ENCODE data around the gene AGL. TPM values are rescaled to one million over a fixed set of nuclear protein-coding genes. Genes with fewer than 3 reads are reported as not detected.

Gene AGL
- 13.2 and 13.8 TPM in 2 replicates for total RNA-seq

DNA sequence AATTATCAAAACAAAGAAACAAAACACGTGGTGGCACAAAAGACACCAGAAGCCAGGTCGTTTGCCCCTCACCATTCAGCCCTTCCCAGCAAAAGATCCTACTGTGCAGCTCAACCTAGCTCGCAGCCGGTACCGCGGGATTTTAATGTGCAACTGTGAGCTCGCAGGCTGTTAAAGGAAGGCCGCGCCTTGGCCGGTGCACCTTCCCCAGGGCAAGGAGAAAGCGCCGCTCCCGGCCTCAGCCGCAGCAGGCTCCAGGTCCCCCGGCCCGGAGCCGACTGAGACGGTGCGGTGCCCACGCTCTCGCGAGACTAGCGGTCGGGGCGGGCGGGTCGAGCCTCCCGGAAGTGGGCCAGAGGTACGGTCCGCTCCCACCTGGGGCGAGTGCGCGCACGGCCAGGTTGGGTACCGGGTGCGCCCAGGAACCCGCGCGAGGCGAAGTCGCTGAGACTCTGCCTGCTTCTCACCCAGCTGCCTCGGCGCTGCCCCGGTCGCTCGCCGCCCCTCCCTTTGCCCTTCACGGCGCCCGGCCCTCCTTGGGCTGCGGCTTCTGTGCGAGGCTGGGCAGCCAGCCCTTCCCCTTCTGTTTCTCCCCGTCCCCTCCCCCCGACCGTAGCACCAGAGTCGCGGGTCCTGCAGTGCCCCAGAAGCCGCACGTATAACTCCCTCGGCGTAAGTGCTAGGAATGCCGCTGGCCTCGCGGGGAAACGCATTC is at the start of gene AGL:
Gene AGL (plus strand): TSS at position 618 of the 715 bp plus-strand sequence. CDS start 682 bp downstream, outside the sequence.
- H3K4me1 Mint-ChIP-seq (ENCODE audit: low read depth): peaks cover 23% of the 10 kb centered on the region
- no peaks in the 10 kb centered on the region for H3K27me3 Mint-ChIP-seq (ENCODE audit: low read depth)
- no peaks in the 10 kb centered on the region for H3K9me3 Mint-ChIP-seq
- H3K36me3 Mint-ChIP-seq (ENCODE audit: low read depth): peaks cover 18% of the 10 kb centered on the region
- intact Hi-C loops (cut with micrococcal nuclease): loop anchor here (5.0 to 10.0 kb wide), 3 partner anchors 43 to 282 kb away; partner anchors contain the start of genes SASS6 and TRMT13
- H3K27ac Mint-ChIP-seq: peak within 1 kb of the TSS; percentile 80
- peak; percentile 81 for DNase-seq (ENCODE audit: low spot score)
- H3K4me3 Mint-ChIP-seq (ENCODE audit: low read depth): peak within 1 kb of the TSS; percentile 96

DNA sequence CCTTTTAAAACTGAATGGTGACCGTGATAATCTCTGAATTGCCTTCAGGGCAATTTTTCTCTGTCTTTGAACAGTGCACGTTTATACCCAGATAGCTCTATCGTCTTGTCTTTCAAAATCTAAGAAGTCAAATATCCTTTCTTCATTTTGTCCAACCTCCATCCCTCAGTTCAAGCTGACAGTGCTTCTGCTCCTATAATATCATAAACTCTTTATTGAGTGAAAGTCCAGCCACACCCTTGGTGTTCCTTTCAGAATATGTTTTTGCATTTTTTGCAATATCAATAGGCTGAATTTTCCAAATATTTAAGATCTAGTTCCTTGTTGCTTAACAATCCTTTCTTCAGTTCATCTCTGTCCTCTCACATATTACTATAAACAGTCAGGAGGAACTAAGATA is 48.6 kb upstream of the AGL start:
- peaks cover 42% of the 10 kb centered on the region for H3K27me3 Mint-ChIP-seq (ENCODE audit: low read depth)
- DNase-seq (ENCODE audit: low spot score): no peak
- no peak overlapping the region for H3K4me3 Mint-ChIP-seq (ENCODE audit: low read depth)
- no peak overlapping the region for H3K27ac Mint-ChIP-seq
- H3K36me3 Mint-ChIP-seq (ENCODE audit: low read depth): no peaks in the 10 kb centered on the region
- intact Hi-C loops (cut with micrococcal nuclease): loop anchor here (10.0 kb wide), 1 partner anchor 463 kb away; the partner anchor contains the start of gene RTCA
- H3K4me1 Mint-ChIP-seq (ENCODE audit: low read depth): no peaks in the 10 kb centered on the region
- H3K9me3 Mint-ChIP-seq: no peaks in the 10 kb centered on the region

DNA sequence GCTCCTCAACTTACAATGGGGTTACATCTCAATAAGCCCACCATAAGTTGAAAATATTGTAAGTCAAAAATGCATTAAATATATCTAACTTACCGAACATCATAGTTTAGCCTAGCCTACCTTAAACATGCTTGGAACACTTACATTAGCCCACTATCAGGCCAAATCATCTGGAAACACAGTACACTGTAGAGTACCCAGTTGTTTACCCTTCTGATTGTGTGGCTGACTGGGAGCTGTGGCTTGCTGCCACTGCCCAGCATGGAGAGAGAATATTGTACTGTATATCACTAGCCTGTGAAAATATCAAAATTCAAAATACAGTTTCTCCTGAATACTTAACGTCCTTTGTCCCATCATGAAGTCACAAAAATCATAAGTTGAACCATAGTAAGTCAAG is 43.3 kb upstream of the AGL start:
- no peak overlapping the region for H3K27ac Mint-ChIP-seq
- H3K27me3 Mint-ChIP-seq (ENCODE audit: low read depth): peaks cover 20% of the 10 kb centered on the region
- no peak for DNase-seq (ENCODE audit: low spot score)
- intact Hi-C loops (cut with micrococcal nuclease): loop anchor here (5.0 to 10.0 kb wide), 4 partner anchors 40 to 730 kb away; partner anchors contain the start of genes GPR88, RTCA and SLC35A3
- no peaks in the 10 kb centered on the region for H3K36me3 Mint-ChIP-seq (ENCODE audit: low read depth)
- H3K4me1 Mint-ChIP-seq (ENCODE audit: low read depth): peaks cover 17% of the 10 kb centered on the region
- no peaks in the 10 kb centered on the region for H3K9me3 Mint-ChIP-seq
- no peak overlapping the region for H3K4me3 Mint-ChIP-seq (ENCODE audit: low read depth)

DNA sequence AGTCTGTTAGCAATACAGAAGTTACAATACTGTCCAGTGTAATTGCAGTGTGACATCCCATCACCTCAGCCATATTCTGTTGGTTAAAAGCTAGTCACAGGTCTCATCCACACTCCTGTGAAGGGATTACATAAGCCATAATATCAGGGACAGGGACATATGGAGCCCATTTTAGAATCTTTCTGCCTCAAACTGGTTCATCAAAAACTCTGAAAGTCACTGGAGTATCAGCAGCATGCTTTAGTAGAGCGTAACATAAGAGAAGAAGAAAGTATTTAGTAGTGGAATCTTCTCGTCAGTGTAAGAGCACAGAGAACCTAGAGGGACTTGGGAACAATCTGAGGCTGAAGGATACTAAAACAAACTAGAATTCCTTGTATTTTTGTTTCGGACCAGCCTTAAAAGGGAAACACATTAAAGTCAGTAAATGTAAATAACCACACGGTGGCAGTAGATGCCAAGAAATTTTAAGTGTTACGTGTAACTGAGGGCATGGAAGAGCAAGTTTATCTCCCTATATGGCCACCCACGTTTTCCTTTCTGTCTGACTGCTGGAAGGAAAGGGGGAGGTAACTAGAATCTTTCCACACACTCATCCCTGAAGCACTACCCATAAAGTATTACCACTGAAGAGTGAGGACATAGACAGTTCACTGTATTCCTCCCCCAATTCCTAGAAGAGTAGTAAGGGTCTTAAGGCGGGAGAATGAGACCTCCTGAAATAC is 41.6 kb upstream of the AGL start:
- Mint-ChIP-seq H3K27ac (peak overlapping the region; percentile 47), H3K36me3 (ENCODE audit: low read depth) (no peaks in the 10 kb centered on the region), H3K4me3 (ENCODE audit: low read depth) (no peak overlapping the region), H3K4me1 (ENCODE audit: low read depth) (peaks cover 17% of the 10 kb centered on the region), H3K27me3 (ENCODE audit: low read depth) (peaks cover 17% of the 10 kb centered on the region), H3K9me3 (no peaks in the 10 kb centered on the region)
- no peak for DNase-seq (ENCODE audit: low spot score)
- intact Hi-C loops (cut with micrococcal nuclease): loop anchor here (1.0 to 10.0 kb wide), 8 partner anchors 39 to 1058 kb away; partner anchors contain the start of genes GPR88, RTCA, SASS6 and SLC35A3

- no peaks in the 10 kb centered on the region for H3K9me3 Mint-ChIP-seq
- no peaks in the 10 kb centered on the region for H3K36me3 Mint-ChIP-seq (ENCODE audit: low read depth)
- H3K4me1 Mint-ChIP-seq (ENCODE audit: low read depth): peaks cover 17% of the 10 kb centered on the region
- peaks cover 24% of the 10 kb centered on the region for H3K27me3 Mint-ChIP-seq (ENCODE audit: low read depth)
- H3K27ac Mint-ChIP-seq: no peak overlapping the region
- DNase-seq (ENCODE audit: low spot score): no peak
- intact Hi-C loops (cut with micrococcal nuclease): loop anchor here (10.0 kb wide), 1 partner anchor 544 kb away; the partner anchor contains the start of gene CDC14A
- H3K4me3 Mint-ChIP-seq (ENCODE audit: low read depth): no peak overlapping the region
These were observed 39.1 kb upstream of the AGL start for GRCh38 chr1:99811075-99811474.

DNA sequence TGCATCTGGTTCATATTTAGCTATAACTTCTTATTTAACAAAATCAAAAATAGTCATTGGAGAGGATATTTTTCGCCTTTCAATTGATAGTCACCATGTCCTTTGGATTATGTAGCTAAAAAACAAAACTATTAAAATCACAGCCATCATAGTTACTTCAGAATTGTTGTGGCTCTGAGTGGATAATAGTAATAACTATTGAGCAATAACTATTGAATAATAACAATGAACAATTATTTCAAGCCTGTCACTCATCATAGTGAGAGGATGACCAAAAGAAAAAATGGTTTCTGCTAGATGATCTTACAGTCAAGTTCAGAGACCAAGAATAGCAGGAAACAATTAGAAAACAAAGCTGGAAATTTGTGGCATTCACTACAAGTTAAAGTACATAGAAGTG is 38.4 kb upstream of the AGL start:
- Mint-ChIP-seq H3K4me3 (ENCODE audit: low read depth) (no peak overlapping the region), H3K27me3 (ENCODE audit: low read depth) (peaks cover 24% of the 10 kb centered on the region), H3K9me3 (no peaks in the 10 kb centered on the region), H3K36me3 (ENCODE audit: low read depth) (no peaks in the 10 kb centered on the region), H3K4me1 (ENCODE audit: low read depth) (peaks cover 17% of the 10 kb centered on the region), H3K27ac (no peak overlapping the region)
- no peak for DNase-seq (ENCODE audit: low spot score)
- intact Hi-C loops (cut with micrococcal nuclease): loop anchor here (10.0 kb wide), 1 partner anchor 543 kb away; the partner anchor contains the start of gene CDC14A

- Mint-ChIP-seq H3K27ac (no peak overlapping the region), H3K36me3 (ENCODE audit: low read depth) (no peaks in the 10 kb centered on the region), H3K27me3 (ENCODE audit: low read depth) (peaks cover 14% of the 10 kb centered on the region), H3K9me3 (no peaks in the 10 kb centered on the region), H3K4me1 (ENCODE audit: low read depth) (peaks cover 5% of the 10 kb centered on the region), H3K4me3 (ENCODE audit: low read depth) (no peak overlapping the region)
- intact Hi-C loops (cut with micrococcal nuclease): loop anchor here (10.0 kb wide), 1 partner anchor 540 kb away; the partner anchor contains the start of gene CDC14A
- DNase-seq (ENCODE audit: low spot score): no peak
These were observed 35.7 kb upstream of the AGL start for GRCh38 chr1:99814373-99814900.

DNA sequence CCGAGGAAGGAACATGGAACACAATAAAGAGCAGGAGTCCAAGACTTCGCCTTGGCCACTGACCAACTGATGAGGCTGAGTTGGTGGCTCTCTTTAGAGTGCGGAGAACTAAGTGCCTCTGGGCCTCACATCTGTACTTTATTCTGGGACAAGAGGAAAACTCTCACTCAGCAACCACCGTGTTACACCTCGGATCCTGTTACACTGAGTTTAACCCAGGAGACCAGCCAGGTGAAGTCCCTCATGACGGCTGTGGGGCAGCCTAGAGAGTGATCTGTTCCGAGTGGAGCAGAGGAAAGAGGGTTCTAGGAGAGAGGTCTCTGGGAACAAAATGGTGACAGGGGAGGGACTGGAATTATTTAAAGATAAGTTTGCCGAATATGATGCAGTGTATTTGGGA is 33.5 kb upstream of the AGL start:
- intact Hi-C loops (cut with micrococcal nuclease): loop anchor here (10.0 kb wide), 1 partner anchor 538 kb away; the partner anchor contains the start of gene CDC14A
- peaks cover 14% of the 10 kb centered on the region for H3K27me3 Mint-ChIP-seq (ENCODE audit: low read depth)

GRCh38 chr1:99818063-99818699 is 32.0 kb upstream of the AGL start:
- DNase-seq (ENCODE audit: low spot score): no peak
- no peak overlapping the region for H3K27ac Mint-ChIP-seq
- intact Hi-C loops (cut with micrococcal nuclease): loop anchor here (10.0 kb wide), 1 partner anchor 537 kb away; the partner anchor contains the start of gene CDC14A
- no peak overlapping the region for H3K4me3 Mint-ChIP-seq (ENCODE audit: low read depth)
- peaks cover 14% of the 10 kb centered on the region for H3K27me3 Mint-ChIP-seq (ENCODE audit: low read depth)
- no peaks in the 10 kb centered on the region for H3K9me3 Mint-ChIP-seq
- H3K36me3 Mint-ChIP-seq (ENCODE audit: low read depth): no peaks in the 10 kb centered on the region
- H3K4me1 Mint-ChIP-seq (ENCODE audit: low read depth): peaks cover 16% of the 10 kb centered on the region

More for the DNA sequence above, 33.5 kb upstream of the AGL start:
- DNase-seq (ENCODE audit: low spot score): no peak
- H3K9me3 Mint-ChIP-seq: no peaks in the 10 kb centered on the region
- H3K27ac Mint-ChIP-seq: no peak overlapping the region
- H3K36me3 Mint-ChIP-seq (ENCODE audit: low read depth): no peaks in the 10 kb centered on the region
- no peak overlapping the region for H3K4me3 Mint-ChIP-seq (ENCODE audit: low read depth)
- peaks cover 10% of the 10 kb centered on the region for H3K4me1 Mint-ChIP-seq (ENCODE audit: low read depth)

DNA sequence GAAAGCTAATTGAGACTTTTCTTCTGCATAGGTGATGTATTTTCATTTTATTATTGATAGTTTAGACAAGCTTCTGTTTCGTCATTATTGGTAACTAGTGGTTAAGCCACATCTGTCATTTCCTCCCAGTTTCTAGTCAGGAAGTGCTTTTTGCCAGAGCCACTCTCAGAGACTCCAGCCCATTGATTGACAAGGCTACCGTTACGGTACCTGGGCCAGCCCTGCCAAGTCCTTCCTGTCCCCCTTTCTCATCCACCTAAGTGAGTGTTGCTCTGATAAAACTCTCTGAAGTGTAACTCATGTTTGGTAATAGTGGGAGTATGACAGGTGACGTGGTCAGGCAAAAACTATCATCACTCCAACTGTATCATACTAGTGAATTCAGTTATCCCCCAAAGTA is 29.6 kb upstream of the AGL start:
- Mint-ChIP-seq H3K36me3 (ENCODE audit: low read depth) (no peaks in the 10 kb centered on the region), H3K27ac (no peak overlapping the region), H3K27me3 (ENCODE audit: low read depth) (peaks cover 6% of the 10 kb centered on the region), H3K9me3 (no peaks in the 10 kb centered on the region), H3K4me1 (ENCODE audit: low read depth) (peaks cover 16% of the 10 kb centered on the region), H3K4me3 (ENCODE audit: low read depth) (no peak overlapping the region)
- intact Hi-C loops (cut with micrococcal nuclease): no loop called here
- peak; percentile 13 for DNase-seq (ENCODE audit: low spot score)

DNA sequence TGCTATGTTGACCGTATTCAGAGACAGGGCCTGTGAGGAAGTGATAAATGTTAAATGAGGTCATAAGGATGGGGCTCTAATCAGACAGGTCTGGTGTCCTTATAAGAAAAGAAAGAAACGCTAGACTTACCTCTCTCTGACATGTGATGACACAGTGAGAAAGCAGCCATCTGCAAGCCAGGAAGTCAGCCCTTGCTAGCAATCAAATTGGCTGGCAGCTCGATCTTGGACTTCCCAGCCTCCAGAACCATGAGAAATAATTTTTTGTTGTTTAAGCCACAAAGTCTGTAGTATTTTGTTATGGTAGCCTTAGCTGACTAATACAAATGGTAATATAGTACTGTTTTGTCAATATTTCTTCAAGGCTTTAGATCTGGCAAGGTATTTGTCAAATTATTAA is 25.1 kb upstream of the AGL start:
- Mint-ChIP-seq H3K4me1 (ENCODE audit: low read depth) (peaks cover 10% of the 10 kb centered on the region), H3K27me3 (ENCODE audit: low read depth) (peaks cover 5% of the 10 kb centered on the region)
- no peak for DNase-seq (ENCODE audit: low spot score)

GRCh38 chr1:99825702-99826101 is 24.5 kb upstream of the AGL start:
- H3K4me3 Mint-ChIP-seq (ENCODE audit: low read depth): no peak overlapping the region
- DNase-seq (ENCODE audit: low spot score): no peak
- intact Hi-C loops (cut with micrococcal nuclease): no loop called here
- H3K36me3 Mint-ChIP-seq (ENCODE audit: low read depth): no peaks in the 10 kb centered on the region
- peaks cover 6% of the 10 kb centered on the region for H3K4me1 Mint-ChIP-seq (ENCODE audit: low read depth)
- H3K27me3 Mint-ChIP-seq (ENCODE audit: low read depth): peaks cover 5% of the 10 kb centered on the region
- no peaks in the 10 kb centered on the region for H3K9me3 Mint-ChIP-seq
- no peak overlapping the region for H3K27ac Mint-ChIP-seq

More for the DNA sequence above, 25.1 kb upstream of the AGL start:
- Mint-ChIP-seq H3K9me3 (no peaks in the 10 kb centered on the region), H3K27ac (no peak overlapping the region), H3K4me3 (ENCODE audit: low read depth) (no peak overlapping the region), H3K36me3 (ENCODE audit: low read depth) (no peaks in the 10 kb centered on the region)
- intact Hi-C loops (cut with micrococcal nuclease): no loop called here

All from activated T-helper 2 cell treated with anti-CD3 and anti-CD28 coated beads, Interferon-gamma antibody, Interleukin-2, Interleukin-4, amounts not matched to agents 10 μg/mL and 5 μg/mL and 100 μg/mL, durations not matched to agents 14 hours and 24 hours and 36 hours (primary cell).